HepG2 (cell line): ENCODE results near the gene CD101. TPM values are rescaled to one million over a fixed set of nuclear protein-coding genes. Genes with fewer than 3 reads are reported as not detected.

Source experiments
- ATAC-seq: fragments of 200-7000 bp; cut with Tn5 transposase; 3 replicates; pipeline ENCODE4 v1.9.1; 2020; ENCODE audit warnings: mild to moderate bottlenecking, moderate library complexity
- BruUV-seq: library from RNA; stranded (reverse); fragments of 400-500 nt; replicated peaks from 2 replicates; lab custom pipeline; 2021; lab: Mats Ljungman, UMichigan
- CTCF ChIA-PET: fragments of 300-600 bp; formaldehyde crosslinking; extraction: SDS; loops from one replicate; lab custom pipeline; 2021; ENCODE audit warnings: low total read pairs, inconsistent platforms, low intra/inter-chr PET ratio; lab: Yijun Ruan, JAX
- POLR2A ChIA-PET: fragments of 350-600 bp; sonication (Branson Sonifier 250); formaldehyde crosslinking; loops from one replicate; lab custom pipeline; 2020; ENCODE audit warnings: antibody characterized with exemption, inconsistent platforms; lab: Yijun Ruan, JAX
- DNase-seq: peaks from one replicate; pipeline ENCODE4 v3.0.0-alpha.2; 2015; ENCODE audit warnings: low spot score
- FAIRE-seq: peaks from 3 replicates; lab custom pipeline; 2011; peaks lifted over from hg19 to GRCh38; lab: Jason Lieb, UNC
- H2AFZ ChIP-seq: one replicate; pipeline ENCODE4 v1.6.1; 2011; ENCODE audit warnings: low read length, inconsistent platforms
- H3K27ac ChIP-seq: fragments of 300-600 bp; 3 replicates; pipeline ENCODE4 v1.8.0; 2011; ENCODE audit warnings: mixed run types, mild to moderate bottlenecking, mixed read lengths, low read length, inconsistent platforms; ENCODE audit not compliant: insufficient read depth; ENCODE audit errors: extremely low read length
- H3K27me3 ChIP-seq, 2 experiments: fragments of 200-600 bp in 1 of 2; 2 replicates in 1 of 2; 3 replicates in 1 of 2; pipeline versions ENCODE4 v1.6.0 to v1.8.0; 2011; ENCODE audit warnings: low read length in 2 of 2, mild to moderate bottlenecking in 2 of 2, moderate library complexity in 2 of 2, inconsistent platforms in 1 of 2; ENCODE audit not compliant: insufficient read depth in 2 of 2, control insufficient read depth in 1 of 2
- H3K36me3 ChIP-seq, 2 experiments: fragments of 200-600 bp in 1 of 2; replicated peaks in 1 of 2; 2 replicates in 1 of 2; 3 replicates in 1 of 2; pipeline versions ENCODE4 v1.5.1 to v1.8.0; 2011; ENCODE audit warnings: low read length in 2 of 2, inconsistent platforms in 1 of 2; ENCODE audit not compliant: insufficient read depth in 2 of 2, control insufficient read depth in 1 of 2
- H3K4me1 ChIP-seq: 2 replicates; pipeline ENCODE4 v1.5.1; 2012; ENCODE audit warnings: low read length, inconsistent platforms; ENCODE audit not compliant: insufficient read depth
- H3K4me2 ChIP-seq: 2 replicates; pipeline ENCODE4 v1.6.0; 2011; ENCODE audit warnings: low read depth, low read length, inconsistent platforms
- H3K4me3 ChIP-seq, 3 experiments: fragments of 200-600 bp in 1 of 3; sonication (generic), shearing (Covaris generic) in 1 of 3; replicated peaks in 1 of 3; 2 replicates each; pipeline ENCODE4 v1.5.1; 2011 to 2016; ENCODE audit warnings: low read length in 3 of 3, inconsistent platforms in 2 of 3, low read depth in 2 of 3, mild to moderate bottlenecking in 2 of 3, control low read depth in 1 of 3, mixed read lengths in 1 of 3; ENCODE audit not compliant: insufficient read depth in 1 of 3
- H3K79me2 ChIP-seq: one replicate; pipeline ENCODE4 v1.6.1; 2011; ENCODE audit warnings: low read length, inconsistent platforms; ENCODE audit not compliant: insufficient read depth
- H3K9ac ChIP-seq: 2 replicates; pipeline ENCODE4 v1.6.0; 2011; ENCODE audit warnings: mild to moderate bottlenecking, low read depth, low read length, inconsistent platforms; ENCODE audit not compliant: insufficient read depth
- H3K9me3 ChIP-seq: 2 replicates; pipeline ENCODE4 v1.5.1; 2012; ENCODE audit warnings: mild to moderate bottlenecking, low read length
- H4K20me1 ChIP-seq: 2 replicates; pipeline ENCODE4 v1.6.0; 2011; ENCODE audit warnings: inconsistent platforms, mild to moderate bottlenecking, low read length, moderate library complexity; ENCODE audit not compliant: insufficient read depth
- ATAD3A ChIP-seq: sonication (generic); formaldehyde crosslinking; IDR thresholded peaks from 2 replicates; pipeline ENCODE4 v1.4.0; 2020; ENCODE audit warnings: missing genetic modification reagents
- HOXA5 ChIP-seq: sonication (generic); formaldehyde crosslinking; IDR thresholded peaks from 2 replicates; pipeline ENCODE4 v1.4.0; 2020; ENCODE audit warnings: missing genetic modification reagents
- MAFK ChIP-seq, 2 experiments: IDR thresholded peaks in 1 of 2; conservative IDR thresholded peaks in 1 of 2; 2 replicates each; pipeline ENCODE4 v1.6.1; 2011; ENCODE audit warnings: improper control_type of control experiment in 2 of 2, low read length in 2 of 2
- NCOA5 ChIP-seq: sonication (generic); formaldehyde crosslinking; IDR thresholded peaks from 2 replicates; pipeline ENCODE4 v1.4.0; 2020; ENCODE audit warnings: missing genetic modification reagents
- SUZ12 ChIP-seq: fragments of 150-350 bp; IDR thresholded peaks from 2 replicates; pipeline ENCODE4 v1.6.1; 2014; ENCODE audit warnings: low read depth, low read length
- ZNF234 ChIP-seq: sonication (generic); formaldehyde crosslinking; conservative IDR thresholded peaks from 2 replicates; pipeline ENCODE4 v1.5.1; 2020; ENCODE audit warnings: mild to moderate bottlenecking, missing genetic modification reagents
- ZNF296 ChIP-seq: sonication (generic); formaldehyde crosslinking; conservative IDR thresholded peaks from 2 replicates; pipeline ENCODE4 v1.5.0; 2020; ENCODE audit warnings: mild to moderate bottlenecking, missing genetic modification reagents
- ZNF549 ChIP-seq: sonication (generic); formaldehyde crosslinking; IDR thresholded peaks from 2 replicates; pipeline ENCODE4 v1.5.0; 2020; ENCODE audit warnings: missing genetic modification reagents
- ZNF709 ChIP-seq: sonication (generic); formaldehyde crosslinking; IDR thresholded peaks from 2 replicates; pipeline ENCODE4 v1.5.0; 2020; ENCODE audit warnings: mild to moderate bottlenecking, missing genetic modification reagents
- ZSCAN22 ChIP-seq: sonication (generic); formaldehyde crosslinking; IDR thresholded peaks from 2 replicates; pipeline ENCODE4 v1.4.0; 2020; ENCODE audit warnings: mild to moderate bottlenecking, missing genetic modification reagents
- WGBS: methylation state at CpG from one replicate; pipeline ENCODE4 v1.1.6; 2017; ENCODE audit warnings: low lambda C conversion rate; 5-methylcytosine and 5-hydroxymethylcytosine counted together
- in situ Hi-C: cut with HindIII; loops from 2 replicates; pipeline ENCODE4 v1.10.0; 2017; ENCODE audit warnings: low pct_unique_long_range_greater_than_20kb; ENCODE audit not compliant: extremely low pct_ligation_motif_present
- intact Hi-C: fragments of 100-400 bp; cut with micrococcal nuclease; formaldehyde crosslinking; loops from one replicate; pipeline ENCODE4 v1.10.0; 2022; ENCODE audit not compliant: unreplicated experiment
- polyA plus RNA-seq, 8 experiments: library from polyadenylated mRNA; depleted of rRNA in 3 of 8; stranded (reverse) in 7 of 8; unstranded in 1 of 8; fragments of >200 nt; fragmentation: Illumina TruSeq in 4 of 8; extraction: Trizol in 4 of 8; gene quantifications; 2 replicates each; pipeline versions ENCODE4 v1.2.1 to v1.2.3, GENCODE V29; 2011 to 2016; ENCODE audit warnings: low read depth in 4 of 8, missing spikeins in 1 of 8, mixed read lengths in 1 of 8; ENCODE audit not compliant: insufficient read depth in 1 of 8
- total RNA-seq, 5 experiments: library from RNA; depleted of rRNA; stranded (reverse); fragments of >200 nt; fragmentation: Illumina TruSeq; extraction: Trizol; gene quantifications; 2 replicates each; pipeline ENCODE4 v1.2.3, GENCODE V29; 2016; ENCODE audit warnings: low read depth in 1 of 5
- TF ChIP-seq, protein P1 (sequence below): sonication (generic); formaldehyde crosslinking; IDR thresholded peaks from 2 replicates; pipeline ENCODE4 v1.5.0; 2020; ENCODE audit warnings: missing genetic modification reagents, mild to moderate bottlenecking, borderline replicate concordance
- TF ChIP-seq, protein P2 (sequence below): fragments of 450-650 bp; IDR thresholded peaks from 2 replicates; pipeline ENCODE4 v1.6.1; 2016
- TF ChIP-seq, protein P3 (sequence below): sonication (generic); formaldehyde crosslinking; IDR thresholded peaks from 2 replicates; pipeline ENCODE4 v1.4.0; 2020; ENCODE audit warnings: missing genetic modification reagents
- TF ChIP-seq, protein P4 (sequence below): sonication (generic); formaldehyde crosslinking; IDR thresholded peaks from 2 replicates; pipeline ENCODE4 v1.4.0; 2020; ENCODE audit warnings: missing genetic modification reagents

The CD101 gene
- total and polyA plus RNA-seq, 2 of the 13 experiments (the other 11 are each of a cell fraction or from before 2014, with no cell fraction given) = 0.05 to 0.09 TPM

DNA sequence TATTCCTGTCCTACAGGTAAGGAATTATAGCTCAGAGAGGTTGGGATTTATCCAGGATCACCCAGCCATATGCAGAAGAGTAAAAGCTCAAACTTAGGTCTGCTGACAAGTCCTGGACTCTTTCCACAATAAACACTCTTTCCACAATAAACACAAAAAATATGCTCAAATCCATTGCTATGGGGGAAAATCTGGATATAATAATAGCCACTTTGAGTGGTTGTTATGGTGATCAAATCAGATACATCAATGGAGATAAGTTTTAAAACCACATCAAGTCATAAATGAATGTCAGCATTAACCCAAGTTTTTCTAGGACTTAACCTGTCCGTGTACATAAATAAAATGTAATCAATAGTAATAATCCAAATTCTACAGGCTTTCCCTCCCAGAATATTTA is 36.2 kb downstream of the CD101 start:
- ATAC-seq (no peak), DNase-seq (no peak), FAIRE-seq (no peak)
- Histone ChIP-seq H3K4me1 (no peaks in the 10 kb centered on the region), H3K27me3 (no peaks in the 10 kb centered on the region), H3K9me3 (no peaks in the 10 kb centered on the region), H2AFZ (no peak overlapping the region), H3K79me2 (no peaks in the 10 kb centered on the region), H3K4me3 (no peak overlapping the region), H3K4me2 (no peak overlapping the region), H3K9ac (no peak overlapping the region), H4K20me1 (no peaks in the 10 kb centered on the region), H3K36me3 (no peaks in the 10 kb centered on the region), H3K27ac (no peak overlapping the region)
- intact Hi-C loops = no loop called here
- 0% methylated on average over 1 of the region's 1 CpG for WGBS
- in situ Hi-C loops = no loop called here
- POLR2A ChIA-PET = no interaction called here
- TF ChIP-seq SUZ12 (no peak), ZNF296 (no peak), MAFK (conservative IDR thresholded peaks at IDR 0.05 in 1 of 2, IDR thresholded peaks at IDR 0.05 in 1 of 2; ENCODE audit: low read length in 2 of 2) (no peak), ATAD3A (CRISPR knock-in tag) (no peak), ZNF549 (CRISPR knock-in tag) (no peak), ZNF234 (CRISPR knock-in tag) (no peak), ZSCAN22 (CRISPR knock-in tag) (no peak), HOXA5 (CRISPR knock-in tag) (no peak)
- TF ChIP-seq, protein P1, sequence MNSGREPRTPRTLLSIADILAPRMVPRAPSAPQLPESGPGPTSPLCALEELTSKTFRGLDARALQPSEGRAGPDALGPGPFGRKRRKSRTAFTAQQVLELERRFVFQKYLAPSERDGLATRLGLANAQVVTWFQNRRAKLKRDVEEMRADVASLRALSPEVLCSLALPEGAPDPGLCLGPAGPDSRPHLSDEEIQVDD = no peak
- CTCF ChIA-PET = no interaction called here
- BruUV-seq = no TSS peak

DNA sequence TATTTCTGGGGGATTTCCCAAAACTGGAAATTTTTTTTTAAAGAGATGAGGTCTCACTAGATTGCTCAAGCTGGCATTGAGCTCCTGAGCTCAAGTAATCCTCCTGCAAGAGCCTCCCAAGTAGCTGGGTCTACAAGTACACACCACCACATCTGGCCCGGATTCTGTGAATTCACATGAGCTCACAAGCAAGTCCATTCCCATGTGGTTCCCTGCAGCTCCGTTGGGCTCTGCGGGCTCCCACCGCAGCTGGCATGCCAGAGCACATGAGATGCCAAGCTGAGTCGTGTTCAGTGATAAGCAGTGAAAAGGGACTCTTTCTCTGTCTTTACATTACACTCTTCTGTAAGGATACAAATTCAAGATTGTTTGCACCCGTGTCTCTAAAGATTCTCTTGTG is 36.7 kb downstream of the CD101 start:
- no peak for DNase-seq
- H3K9me3 ChIP-seq = no peaks in the 10 kb centered on the region
- H3K36me3 ChIP-seq = no peaks in the 10 kb centered on the region
- in situ Hi-C loops = no loop called here
- no peak for FAIRE-seq
- no peak overlapping the region for H3K27ac ChIP-seq
- H3K4me1 ChIP-seq = no peaks in the 10 kb centered on the region
- CTCF ChIA-PET = no interaction called here
- H3K27me3 ChIP-seq = no peaks in the 10 kb centered on the region
- WGBS = 5% methylated on average over 2 of the region's 6 CpGs
- POLR2A ChIA-PET = no interaction called here
- H3K4me2 ChIP-seq = no peak overlapping the region
- H3K9ac ChIP-seq = no peak overlapping the region
- no peak for ATAC-seq
- no peak overlapping the region for H2AFZ ChIP-seq
- TF ChIP-seq, protein P2, sequence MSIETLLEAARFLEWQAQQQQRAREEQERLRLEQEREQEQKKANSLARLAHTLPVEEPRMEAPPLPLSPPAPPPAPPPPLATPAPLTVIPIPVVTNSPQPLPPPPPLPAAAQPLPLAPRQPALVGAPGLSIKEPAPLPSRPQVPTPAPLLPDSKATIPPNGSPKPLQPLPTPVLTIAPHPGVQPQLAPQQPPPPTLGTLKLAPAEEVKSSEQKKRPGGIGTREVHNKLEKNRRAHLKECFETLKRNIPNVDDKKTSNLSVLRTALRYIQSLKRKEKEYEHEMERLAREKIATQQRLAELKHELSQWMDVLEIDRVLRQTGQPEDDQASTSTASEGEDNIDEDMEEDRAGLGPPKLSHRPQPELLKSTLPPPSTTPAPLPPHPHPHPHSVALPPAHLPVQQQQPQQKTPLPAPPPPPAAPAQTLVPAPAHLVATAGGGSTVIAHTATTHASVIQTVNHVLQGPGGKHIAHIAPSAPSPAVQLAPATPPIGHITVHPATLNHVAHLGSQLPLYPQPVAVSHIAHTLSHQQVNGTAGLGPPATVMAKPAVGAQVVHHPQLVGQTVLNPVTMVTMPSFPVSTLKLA = no peak
- TF ChIP-seq ZNF709 (CRISPR knock-in tag) = no peak
- TF ChIP-seq, protein P3, sequence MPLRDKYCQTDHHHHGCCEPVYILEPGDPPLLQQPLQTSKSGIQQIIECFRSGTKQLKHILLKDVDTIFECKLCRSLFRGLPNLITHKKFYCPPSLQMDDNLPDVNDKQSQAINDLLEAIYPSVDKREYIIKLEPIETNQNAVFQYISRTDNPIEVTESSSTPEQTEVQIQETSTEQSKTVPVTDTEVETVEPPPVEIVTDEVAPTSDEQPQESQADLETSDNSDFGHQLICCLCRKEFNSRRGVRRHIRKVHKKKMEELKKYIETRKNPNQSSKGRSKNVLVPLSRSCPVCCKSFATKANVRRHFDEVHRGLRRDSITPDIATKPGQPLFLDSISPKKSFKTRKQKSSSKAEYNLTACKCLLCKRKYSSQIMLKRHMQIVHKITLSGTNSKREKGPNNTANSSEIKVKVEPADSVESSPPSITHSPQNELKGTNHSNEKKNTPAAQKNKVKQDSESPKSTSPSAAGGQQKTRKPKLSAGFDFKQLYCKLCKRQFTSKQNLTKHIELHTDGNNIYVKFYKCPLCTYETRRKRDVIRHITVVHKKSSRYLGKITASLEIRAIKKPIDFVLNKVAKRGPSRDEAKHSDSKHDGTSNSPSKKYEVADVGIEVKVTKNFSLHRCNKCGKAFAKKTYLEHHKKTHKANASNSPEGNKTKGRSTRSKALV = no peak
- TF ChIP-seq, protein P4, sequence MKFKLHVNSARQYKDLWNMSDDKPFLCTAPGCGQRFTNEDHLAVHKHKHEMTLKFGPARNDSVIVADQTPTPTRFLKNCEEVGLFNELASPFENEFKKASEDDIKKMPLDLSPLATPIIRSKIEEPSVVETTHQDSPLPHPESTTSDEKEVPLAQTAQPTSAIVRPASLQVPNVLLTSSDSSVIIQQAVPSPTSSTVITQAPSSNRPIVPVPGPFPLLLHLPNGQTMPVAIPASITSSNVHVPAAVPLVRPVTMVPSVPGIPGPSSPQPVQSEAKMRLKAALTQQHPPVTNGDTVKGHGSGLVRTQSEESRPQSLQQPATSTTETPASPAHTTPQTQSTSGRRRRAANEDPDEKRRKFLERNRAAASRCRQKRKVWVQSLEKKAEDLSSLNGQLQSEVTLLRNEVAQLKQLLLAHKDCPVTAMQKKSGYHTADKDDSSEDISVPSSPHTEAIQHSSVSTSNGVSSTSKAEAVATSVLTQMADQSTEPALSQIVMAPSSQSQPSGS (CRISPR knock-in tag) = no peak
- no peak for TF ChIP-seq NCOA5 (CRISPR knock-in tag)
- H3K4me3 ChIP-seq = no peak overlapping the region
- H4K20me1 ChIP-seq = no peaks in the 10 kb centered on the region
- BruUV-seq = no TSS peak
- intact Hi-C loops = no loop called here
- no peaks in the 10 kb centered on the region for H3K79me2 ChIP-seq
